HG03439 (cell line): ENCODE data around the gene CC2D2A.

ENCODE experiments used
- ATAC-seq: cut with Tn5 transposase; IDR thresholded peaks from one replicate; pipeline ENCODE4 v1.9.1; 2021; ENCODE audit warnings: mild to moderate bottlenecking, moderate library complexity; ENCODE audit not compliant: unreplicated experiment

CC2D2A gene

DNA sequence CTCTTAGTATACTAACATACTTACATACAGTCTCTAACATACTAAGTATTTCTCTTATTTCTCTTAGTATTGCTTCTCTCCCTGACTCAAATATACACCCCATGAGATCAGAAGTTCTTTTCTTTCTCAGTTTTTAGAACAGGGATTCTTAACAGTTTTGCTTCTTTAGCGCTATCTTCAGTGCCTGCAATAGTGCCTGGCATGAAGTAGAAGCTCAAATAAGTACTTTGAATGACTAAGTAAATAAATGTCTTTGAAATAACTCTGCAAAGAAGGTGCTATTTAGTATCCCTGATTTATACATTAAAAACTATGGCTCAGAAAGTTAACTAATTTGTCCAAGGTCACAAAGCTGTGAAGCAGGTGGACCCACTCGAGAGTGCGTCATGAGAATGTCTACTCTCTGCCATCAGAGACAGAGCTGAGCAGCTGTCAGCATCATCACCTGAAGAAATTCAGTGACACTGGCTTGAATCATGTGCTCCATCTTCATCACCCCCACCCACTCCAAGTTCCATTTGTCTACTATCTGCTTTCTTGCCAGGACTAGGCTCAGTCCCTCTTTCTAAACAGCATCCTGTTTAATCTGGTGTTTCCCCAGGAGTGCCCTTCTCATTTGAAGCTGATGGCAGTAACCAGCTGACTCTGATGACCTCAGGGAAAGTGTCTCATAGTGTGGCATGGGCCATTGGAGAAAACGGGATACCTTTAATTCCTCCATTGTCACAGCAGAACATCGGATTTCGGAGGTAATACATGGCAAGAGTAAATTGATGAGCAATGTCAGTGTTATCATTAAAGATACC is 83.1 kb downstream of the CC2D2A start:
- ATAC-seq: no peak

DNA sequence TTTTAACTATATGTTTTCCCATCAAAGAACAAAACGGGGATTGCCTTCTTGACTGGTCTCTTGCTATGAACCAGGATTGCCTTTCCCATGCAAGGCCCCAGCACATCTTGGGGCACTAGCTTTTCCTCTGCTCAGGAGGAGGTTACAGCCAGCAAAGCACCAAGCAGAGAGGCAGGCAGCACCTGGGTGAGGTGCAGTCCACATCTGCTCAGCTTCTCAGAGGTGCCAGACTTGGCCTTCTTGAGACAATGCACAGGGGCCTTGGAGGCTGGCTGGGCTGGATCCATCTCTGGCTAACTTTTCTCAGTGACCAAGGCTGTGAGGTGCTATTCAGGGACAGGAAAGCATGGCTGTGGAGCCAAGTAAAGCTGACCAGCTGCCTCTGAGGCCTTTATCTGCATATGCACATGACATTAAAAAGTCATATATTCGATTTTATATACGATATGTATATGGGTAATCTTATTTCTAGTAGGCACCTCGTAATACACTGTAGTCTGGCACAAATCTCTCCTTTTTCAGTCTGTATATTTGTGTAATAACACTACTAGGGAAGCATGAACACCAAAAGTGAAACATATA is 86.9 kb downstream of the CC2D2A start:
- ATAC-seq: no peak

DNA sequence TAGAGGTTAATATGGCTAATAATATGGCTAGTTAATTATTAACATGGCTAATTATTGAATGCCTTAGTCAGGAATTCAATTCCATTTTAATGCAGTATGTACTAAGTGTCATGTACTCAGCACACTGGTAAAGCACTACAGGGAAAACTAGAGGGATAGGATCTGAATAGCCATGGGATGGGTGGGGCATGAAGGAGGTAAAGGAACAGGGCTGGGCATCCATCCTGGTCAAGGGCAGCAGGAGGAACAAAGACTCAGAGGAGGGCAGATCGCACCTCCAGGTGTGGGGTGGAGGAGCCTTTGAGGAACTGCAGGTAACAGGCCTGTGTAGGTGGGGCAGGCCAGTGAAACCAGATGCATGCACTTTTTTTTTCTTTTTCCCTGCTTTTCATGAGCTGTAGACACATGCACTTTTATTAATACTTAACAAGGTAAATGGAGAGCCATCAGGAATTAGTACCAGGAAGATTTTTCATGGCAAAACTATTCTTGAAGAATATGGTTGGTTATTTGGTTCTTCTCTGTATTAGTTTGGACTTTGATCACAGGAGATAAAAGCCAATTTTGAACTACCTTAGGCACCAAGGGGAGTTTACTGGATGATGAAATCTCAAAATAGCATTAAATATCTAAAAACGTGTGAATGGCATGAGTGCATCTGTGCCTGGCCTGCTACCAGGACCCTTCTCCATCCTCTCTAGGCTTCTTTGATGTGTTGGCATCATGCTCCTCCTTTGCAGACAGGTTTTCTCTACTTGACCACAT is 88.3 kb downstream of the CC2D2A start:
- ATAC-seq: no peak

DNA sequence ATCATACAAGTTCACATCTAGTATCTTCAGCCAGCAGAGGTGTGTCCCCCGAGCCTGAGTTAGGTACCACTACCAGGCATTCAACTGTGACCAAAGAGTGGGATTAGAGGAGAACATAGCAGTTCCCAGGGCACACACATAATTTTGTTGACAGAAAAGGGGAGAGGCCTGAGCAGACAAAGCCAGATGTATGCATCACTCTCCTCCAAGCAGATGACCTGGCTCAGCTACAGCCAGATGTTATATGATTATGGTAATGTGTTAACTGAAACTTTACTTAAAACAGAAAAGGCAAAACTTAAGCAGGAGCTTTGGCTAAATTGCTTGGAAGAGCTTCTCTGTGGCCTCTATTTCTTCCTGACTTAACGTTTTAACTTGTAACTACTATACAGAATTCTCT is 88.9 kb downstream of the CC2D2A start:
- no peak for ATAC-seq

DNA sequence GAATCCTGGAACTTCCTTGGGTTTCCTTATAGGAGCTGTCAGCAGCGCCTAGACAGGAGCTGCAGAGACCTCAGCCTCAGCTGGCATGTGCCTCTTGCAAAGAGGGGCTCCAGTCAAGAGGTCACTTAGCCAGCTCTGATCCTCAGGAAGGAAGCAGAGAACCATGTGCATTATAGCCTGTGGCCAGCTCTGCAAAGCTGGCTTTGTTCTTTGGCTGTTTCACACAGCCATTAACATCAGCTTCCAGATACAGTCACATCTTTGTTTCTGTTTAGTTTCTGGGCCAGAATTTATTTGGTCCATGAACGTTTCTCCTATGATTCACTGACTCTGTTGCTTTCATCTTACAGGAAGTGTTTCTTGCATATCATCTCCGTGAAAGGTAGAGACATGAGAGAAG is 92.4 kb downstream of the CC2D2A start:
- no peak for ATAC-seq

DNA sequence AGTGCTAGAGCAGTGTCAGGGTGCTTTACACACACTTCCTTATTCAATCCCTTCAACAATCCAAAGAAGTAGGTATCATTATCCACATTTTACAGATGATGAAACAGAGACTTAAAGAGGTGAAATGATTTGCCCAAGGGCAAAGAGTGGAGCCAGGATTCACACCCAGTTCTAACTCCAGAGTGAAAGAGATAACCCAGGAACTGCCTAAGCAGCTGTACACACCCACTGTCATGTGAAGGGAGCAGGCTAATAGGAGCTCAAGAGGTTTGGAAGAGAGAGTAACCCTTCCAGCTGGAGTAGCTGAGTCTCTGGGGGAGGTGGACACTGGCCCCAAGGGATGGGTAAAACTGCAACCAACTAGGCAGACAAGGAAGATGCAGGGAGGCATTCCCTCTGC is 92.9 kb downstream of the CC2D2A start:
- ATAC-seq: no peak

DNA sequence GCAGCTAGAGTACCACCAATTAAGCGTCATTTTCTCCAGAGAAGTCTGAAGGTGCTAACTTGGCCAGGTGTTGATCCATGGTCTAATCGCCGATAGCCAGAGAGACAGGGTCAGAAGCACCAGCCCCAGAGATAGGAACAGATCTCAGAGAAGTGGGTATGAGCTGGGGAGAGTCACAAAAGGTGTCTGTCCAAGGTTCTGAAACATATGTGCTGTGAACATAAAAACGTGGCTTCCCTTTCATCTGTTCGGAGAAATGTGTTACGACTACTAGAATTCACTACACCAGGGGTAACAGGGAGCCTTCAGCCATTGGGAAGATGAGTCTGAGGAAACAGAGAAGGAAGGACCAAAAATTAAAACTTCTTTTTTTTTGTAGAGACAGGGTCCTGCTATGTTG is 94.2 kb downstream of the CC2D2A start:
- no peak for ATAC-seq

DNA sequence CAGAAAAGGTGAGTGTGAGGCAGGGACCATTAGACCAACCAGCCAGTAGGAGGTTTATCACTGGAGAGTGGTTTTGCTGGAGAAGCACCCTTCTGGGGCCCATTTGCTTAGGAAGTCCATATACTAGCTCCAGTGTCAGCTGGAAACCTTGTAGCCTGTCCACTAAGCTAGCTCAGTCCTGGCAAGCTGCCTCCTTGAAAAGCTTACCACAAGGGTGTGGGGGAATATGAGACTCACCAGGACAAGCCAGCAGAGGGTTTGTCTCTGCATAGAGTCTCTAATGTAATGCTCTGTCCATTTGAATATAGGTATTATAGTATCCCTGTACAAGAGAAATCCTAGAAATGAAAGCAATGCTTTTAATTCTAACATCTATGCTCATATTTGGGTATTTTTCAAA is 99.1 kb downstream of the CC2D2A start:
- ATAC-seq: no peak

DNA sequence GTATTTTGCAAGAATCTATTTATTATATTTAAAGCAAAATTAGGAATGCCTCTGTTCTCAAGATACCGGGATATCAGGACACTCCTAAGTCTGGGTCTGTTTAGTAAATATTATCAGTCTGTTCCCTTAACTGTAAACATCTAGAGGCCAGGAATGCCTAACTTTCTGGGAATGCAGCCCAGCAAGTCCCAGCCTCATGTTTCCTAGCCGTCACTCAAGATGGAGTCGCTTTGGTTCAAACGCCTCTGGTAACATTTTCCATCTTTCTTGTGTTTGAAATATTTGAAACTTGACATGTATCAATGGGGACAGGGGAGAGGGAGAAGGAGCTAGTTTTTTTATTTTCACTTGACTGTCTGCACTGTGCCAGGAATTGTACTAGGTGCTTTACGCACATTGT is 100.1 kb downstream of the CC2D2A start:
- no peak for ATAC-seq

DNA sequence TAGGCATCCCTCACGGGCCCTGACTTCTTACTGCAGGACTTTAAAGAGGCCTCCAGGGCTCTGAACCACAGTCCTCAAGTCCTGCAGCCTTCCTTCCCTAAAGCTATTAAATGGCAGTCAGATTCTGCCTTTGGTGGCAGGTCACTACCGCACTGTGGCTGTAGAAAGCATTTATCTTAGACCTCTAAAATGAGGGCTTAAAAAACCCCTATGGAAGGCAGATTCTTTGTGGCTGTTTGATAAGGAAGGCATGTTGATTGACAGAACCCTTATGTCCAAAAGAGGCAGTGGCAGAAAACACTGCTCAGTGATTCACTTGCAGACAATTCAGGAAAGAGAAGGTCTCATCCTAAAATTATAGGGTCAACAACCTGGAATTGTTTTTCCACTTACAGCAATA is 106.3 kb downstream of the CC2D2A start:
- no peak for ATAC-seq

DNA sequence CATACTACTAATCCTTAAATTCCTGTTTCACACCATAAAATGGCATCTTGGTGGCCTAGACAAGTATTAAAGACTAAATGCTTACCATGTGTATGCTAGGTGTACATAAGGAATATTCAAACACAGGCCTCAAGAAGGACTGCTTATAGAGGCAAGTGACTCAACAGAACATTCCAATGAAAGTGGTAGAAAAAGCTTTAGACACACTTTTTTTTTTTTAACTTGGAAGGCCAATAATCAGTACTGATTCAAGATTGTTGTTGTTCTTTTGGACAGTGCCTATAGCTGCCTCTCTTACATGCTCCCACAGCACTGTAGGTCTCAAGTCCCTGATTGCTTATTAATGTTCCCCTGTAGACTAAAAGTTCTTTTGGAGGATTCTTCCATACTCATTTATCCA is 107.8 kb downstream of the CC2D2A start:
- no peak for ATAC-seq

DNA sequence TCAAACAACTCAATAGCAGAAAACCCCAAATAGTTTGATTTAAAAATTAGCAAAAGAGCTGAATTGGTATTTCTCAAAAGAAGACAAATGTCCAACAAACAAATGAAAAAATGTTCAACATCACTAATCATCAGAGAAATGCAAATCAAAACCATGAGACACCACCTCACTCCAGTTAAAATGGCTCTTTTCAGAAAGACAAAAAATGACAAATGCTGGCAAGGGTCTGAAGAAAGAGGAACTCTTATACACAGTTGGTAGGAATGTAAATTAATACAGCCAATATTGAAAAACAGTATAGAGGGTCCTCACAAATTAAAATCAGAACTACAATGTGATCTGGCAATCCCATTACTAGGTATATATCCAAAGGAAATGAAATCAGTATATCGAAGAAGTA is 115.1 kb downstream of the CC2D2A start:
- no peak for ATAC-seq

DNA sequence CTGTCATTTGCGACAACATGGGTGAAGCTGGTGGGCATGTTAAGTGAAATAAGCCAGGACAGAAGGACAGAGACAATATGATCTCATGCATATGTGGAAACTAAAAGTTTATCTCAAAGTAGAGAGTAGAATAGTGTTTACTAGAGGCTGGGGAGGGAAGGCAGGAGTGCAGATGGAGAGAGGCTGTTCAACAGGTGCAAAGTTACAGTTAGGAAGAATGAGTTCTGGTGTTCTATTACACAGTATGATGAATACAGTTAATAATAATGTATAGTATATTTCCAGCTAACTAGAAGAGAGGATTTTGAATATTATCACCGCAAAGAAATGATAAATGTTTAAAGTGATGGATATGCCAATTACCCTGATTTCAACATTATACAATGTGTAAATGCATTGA is 115.6 kb downstream of the CC2D2A start:
- no peak for ATAC-seq

DNA sequence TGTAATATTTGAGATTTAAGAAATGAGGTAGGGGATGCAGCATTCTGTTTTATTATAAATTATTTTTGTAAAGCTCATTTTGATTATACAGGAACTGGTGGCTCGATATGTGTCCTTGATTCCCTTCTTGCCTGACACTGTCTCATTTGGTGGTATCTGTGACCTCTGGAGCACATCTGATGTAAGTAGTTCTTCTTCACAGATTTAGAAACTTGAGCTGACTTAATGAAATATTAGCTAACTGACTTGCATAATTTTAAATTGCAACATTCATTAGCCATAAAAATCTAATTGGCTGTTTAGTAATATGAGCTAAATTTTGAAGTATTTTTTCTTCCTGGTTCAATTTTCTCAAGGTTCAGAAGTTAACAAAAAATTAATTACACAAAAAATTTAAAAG is 116.4 kb downstream of the CC2D2A start:
- no peak for ATAC-seq

DNA sequence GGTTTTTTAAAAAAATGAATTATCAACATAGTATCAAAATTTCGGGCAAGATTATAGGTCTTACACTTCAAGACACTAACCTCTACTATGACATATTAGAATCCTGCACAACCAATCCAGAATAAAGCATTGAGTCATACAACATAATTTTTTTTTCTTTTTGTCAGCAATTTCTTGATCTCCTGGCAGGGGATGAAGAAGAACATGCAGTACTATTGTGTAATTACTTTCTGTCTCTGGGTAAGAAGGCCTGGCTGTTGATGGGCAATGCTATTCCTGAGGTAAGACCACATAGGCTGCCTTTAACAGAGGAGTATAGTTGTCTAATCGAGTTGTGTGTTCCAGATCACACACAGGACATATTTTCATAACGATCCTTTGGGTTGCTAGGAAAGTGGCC is 118.0 kb downstream of the CC2D2A start:
- ATAC-seq: no peak

DNA sequence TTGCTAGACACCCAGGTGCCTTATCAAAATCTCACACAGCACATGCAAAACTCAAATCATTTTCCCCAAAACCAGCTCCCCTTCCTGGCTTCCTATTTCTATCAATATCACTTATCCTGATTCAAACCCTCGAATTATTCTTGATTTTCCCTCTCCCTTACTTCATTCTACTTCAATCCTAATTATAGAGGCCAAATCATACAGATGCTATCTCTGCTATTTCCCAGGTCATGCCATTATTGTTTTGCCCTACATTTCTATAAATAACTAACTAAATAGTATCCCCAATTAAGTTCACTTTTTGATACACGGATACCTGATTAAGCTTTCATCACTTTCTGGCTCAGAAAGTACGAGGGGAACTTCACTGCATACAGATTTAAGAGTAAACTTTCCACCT is 123.1 kb downstream of the CC2D2A start:
- no peak for ATAC-seq

DNA sequence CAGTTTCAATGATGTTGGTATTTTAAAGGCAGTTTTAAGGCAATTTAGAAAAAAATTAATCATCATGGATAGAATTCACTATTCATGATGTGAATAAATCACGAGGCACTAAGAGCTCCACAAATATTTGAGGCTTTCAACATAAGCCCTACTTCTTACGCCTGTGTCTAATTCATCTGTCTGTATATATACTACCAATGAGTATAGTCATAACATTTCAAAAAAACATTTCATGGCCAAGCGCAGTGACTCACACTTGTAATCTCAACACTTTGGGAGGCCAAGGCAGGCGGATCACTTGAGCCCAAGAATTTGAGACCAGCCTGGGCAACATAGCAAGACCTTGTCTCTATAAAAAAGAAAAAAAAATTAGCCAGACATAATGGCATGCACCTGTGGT is 129.0 kb downstream of the CC2D2A start:
- no peak for ATAC-seq

DNA sequence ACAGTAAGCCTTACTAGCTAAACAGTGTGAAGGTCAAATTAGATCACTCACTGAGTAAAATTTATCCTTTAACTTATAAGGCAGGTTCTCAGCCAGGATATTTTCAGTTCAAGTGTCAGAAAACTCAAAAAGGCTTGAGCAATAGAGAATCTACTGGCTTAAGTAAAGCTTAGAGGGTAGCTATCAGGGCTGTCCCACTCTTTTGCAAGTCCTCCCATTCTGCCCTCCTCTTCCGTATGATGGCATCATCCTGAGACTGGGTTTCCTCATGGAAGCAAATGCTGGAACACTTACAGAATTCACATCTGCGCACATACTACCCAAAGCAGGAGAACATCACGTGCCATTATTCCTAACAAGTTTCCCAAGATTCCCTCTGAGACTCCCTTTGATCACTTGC is 130.5 kb downstream of the CC2D2A start:
- no peak for ATAC-seq

DNA sequence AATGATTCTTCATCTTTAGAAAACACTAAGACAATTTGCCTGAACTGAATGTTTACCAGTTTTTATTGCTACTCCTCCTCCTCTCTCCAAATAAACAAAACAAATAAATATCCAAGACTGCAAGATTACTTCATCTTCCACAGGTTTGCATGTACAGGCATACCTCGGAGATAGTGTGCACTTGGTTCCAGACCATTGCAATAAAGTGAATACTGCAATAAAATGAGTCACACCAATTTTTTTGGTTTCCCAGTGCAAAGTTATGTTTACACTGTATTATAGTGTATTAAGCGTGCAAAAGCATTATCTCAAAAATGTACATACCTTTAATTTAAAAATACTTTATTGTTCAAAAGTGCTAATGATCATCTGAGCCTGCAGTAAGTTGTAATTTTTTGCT is 132.2 kb downstream of the CC2D2A start:
- ATAC-seq: no peak

DNA sequence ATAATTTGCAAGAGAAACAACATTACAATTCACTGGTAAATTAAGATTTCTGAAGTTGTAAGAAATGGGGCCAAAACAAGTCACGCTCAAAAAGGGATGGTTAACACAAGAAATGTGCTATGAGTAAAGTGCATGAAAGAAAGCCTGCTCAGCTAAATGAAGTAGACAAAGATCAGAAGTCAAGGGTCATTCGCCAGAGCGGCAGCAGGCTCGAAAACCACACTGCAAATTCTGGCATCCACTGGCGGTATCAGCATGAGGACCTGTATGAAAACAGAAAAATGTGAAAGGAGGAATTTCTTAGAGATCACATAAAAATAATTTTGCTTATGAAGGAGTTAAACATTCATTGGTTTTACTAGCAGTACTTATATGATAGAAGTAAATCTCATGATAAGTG is 135.9 kb downstream of the CC2D2A start:
- no peak for ATAC-seq

DNA sequence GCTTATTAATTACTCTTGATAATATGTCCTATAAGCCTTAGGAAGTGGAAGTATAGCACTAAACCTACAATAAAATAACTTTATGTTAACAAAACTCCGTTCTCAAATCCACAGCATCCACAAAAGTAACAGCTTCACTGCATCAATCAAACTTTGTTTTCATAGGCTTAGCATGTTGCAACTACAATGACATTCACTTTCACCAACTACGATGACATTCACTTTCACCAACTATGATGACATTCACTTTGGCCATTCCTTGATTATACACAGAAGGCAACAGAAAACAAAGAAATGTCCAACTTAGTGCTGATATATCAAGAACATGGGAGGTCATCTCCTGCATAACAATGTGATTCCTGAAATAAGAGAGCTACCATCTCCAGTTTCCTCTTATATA is 141.2 kb downstream of the CC2D2A start:
- ATAC-seq: no peak

DNA sequence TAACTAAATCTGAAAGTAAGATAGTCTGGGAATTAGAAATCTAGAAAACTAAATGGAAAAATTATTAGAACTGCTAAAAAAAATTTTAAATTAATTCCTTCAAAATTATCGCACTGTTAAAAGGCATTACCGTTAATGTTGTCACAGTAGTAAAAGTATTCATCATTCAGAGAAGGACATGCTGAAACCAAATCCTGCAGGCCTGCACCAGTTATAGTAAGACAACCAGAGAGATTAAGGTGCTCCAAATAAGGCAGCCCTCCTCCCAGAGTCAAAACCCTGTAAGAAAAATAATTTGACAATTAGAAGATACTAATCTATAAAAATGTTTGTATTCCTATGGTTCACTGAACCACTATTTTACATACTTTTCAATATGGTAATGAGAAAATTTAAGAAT is 142.5 kb downstream of the CC2D2A start:
- ATAC-seq: no peak
